ENCODE data around the gene APH1B.

GRCh38 chr15:63322541-63322940 lies 45.1 kb downstream of the APH1B start:
- TF ChIP-seq ZNF274 (IDR thresholded peaks at IDR 0.05; ENCODE audit: low read depth, low read length) (no peak), YY1 (IDR thresholded peaks at IDR 0.05; ENCODE audit: insufficient read depth, insufficient read length) (no peak)
